NCI-H510A treated with DMSO at 0.1 percent for 48 hours (cell line): ENCODE results near the gene ANKRD6.

Experiments
- DNase-seq: peaks from one replicate; lab custom pipeline; 2025; lab: John Stamatoyannopoulos, UW

The ANKRD6 gene

GRCh38 chr6:89564752-89565427 is 131.9 kb downstream of the ANKRD6 start:
- DNase-seq, result no peak

GRCh38 chr6:89566008-89566800 is 133.3 kb downstream of the ANKRD6 start:
- DNase-seq, result no peak

DNA sequence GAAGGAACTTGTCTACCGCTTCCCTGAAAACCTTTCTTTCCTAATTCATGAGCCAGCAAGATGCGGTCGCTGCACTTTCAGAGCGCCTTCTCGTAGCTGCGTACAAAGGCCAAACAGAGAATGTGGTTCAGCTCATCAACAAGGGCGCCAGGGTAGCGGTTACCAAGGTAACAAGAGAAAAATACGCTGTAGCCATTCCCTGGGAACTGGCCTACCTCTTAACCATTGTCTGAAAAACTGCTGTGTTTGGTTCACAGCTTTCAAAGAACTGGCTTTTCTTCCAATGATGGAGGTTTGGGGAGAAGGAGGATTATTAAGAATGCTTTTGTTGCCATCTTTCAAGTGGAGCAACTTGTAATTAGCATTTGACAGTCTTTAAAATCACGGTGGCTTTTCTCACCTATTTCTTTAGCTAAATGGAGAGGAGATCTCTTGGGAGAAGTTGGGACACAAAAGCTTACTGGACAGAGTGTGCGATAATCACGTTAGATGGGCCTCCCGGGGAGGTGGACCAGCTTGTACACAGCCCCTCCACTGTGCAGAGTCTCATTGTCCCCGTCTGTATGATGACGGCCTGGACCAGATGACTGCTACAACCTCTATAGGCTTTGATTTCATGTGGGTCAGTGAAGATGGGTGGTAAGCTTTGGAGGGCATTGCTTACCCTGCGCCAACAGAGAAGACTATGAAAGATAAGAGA is 134.1 kb downstream of the ANKRD6 start:
- DNase-seq, result no peak

GRCh38 chr6:89567630-89568390 is 134.9 kb downstream of the ANKRD6 start:
- no peak for DNase-seq

DNA sequence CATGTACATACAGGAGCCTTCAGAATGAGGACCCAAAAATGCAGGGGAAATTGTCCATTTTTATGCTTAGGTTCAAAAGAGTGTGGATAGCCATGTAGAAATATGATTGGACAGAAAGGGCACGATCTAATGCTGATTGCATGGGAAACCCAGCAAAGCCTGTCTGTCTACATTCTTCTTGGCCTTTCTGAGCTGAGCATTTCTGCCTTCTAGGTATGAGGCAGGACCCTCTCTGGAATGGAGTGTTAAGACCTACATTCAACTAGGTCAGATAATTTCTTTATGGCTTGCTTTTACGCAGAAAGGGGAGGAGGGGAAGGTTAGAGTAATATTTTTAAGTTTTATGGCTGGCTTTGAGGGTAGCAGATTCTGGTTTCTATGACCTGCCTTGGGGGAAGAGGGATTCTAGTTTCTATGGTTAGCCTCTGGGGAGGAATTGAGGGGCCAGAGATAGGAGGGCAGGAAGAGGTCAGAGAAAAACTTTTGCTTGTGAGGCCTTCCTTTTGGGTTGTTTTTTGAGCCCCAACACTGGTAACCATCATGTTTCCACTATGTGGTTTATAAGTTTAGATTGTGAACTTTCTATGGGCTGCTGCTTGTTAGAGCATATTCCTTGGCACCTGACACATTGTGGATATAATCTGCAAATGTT is 142.1 kb downstream of the ANKRD6 start:
- DNase-seq, result no peak

GRCh38 chr6:89575562-89575960 is 142.6 kb downstream of the ANKRD6 start:
- DNase-seq, result no peak

GRCh38 chr6:89580997-89581666 is 148.2 kb downstream of the ANKRD6 start:
- peak; percentile 29 for DNase-seq

- peak; percentile 41 for DNase-seq
Measured at GRCh38 chr6:89581689-89582088, 148.7 kb downstream of the ANKRD6 start.

DNA sequence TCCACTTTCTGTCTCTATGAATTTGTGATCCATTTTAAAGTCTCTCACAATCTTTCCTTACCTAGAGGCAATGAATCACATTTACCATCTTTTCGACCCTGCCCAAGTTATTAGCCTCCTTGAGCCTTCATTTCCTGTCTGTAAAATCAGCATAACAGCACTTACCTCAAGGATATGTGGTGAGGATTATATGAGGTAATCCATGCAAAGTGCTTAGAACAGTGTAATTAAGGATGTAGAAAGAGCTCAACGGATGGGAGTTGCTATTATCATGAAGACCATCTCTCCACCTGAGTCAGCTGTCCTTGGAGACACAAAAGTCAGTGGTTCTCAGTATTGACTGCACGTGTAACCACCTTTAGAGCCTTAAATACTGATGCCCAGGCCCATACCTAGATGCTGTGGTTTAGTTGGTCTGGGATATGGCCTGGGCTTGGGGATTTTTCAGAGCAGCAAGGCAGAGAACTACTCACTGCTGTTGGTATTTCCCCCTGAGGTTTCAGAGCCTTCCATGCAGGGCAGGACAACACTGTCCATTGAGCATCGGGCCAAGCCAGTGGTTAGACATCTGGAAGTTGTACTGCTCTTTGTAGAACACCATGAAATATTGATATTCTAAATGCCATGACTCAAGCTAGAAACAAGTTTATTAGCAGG is 149.8 kb downstream of the ANKRD6 start:
- DNase-seq, result peak; percentile 7

- no peak for DNase-seq
Measured at GRCh38 chr6:89583559-89583958, 150.6 kb downstream of the ANKRD6 start.

GRCh38 chr6:89584539-89584938 is 151.6 kb downstream of the ANKRD6 start:
- no peak for DNase-seq

GRCh38 chr6:89585154-89585553 is 152.2 kb downstream of the ANKRD6 start:
- no peak for DNase-seq

DNA sequence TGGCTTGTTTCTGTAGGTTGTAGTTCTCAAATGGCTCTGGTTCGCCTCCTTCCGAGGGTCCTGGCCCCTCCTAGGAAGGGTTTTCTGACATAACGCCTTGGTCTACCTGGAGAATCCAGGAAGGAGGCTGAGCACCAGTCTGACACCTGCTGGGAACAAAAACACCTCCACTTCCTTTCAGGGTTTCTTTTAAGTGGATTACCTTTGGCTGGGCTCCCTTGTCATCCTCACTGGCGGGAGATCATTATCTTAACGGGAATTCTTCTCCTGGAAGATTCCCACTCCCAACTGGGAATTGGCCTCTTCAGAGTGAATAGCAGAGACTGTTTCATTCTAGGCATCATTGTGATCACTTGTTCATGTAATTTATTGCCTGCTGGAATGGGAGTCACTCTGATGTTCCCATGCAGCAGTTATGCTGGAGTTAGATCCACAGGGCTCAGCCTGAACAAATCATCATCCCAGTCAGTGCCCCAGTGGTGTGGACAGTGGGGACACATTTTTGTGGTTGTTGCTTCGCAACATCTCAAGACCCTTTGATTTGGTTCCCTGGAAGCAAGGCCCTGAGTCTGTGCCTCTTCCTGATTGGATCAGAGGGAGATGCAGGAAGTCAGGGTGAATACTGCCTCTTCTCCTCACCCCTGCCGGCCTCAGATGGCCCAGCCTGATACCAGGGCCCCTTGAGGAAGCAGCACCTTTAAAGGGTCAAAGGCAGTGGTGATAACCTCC is 156.5 kb downstream of the ANKRD6 start:
- no peak for DNase-seq

- DNase-seq, result no peak
Measured at GRCh38 chr6:89590133-89590532, 157.2 kb downstream of the ANKRD6 start.

DNA sequence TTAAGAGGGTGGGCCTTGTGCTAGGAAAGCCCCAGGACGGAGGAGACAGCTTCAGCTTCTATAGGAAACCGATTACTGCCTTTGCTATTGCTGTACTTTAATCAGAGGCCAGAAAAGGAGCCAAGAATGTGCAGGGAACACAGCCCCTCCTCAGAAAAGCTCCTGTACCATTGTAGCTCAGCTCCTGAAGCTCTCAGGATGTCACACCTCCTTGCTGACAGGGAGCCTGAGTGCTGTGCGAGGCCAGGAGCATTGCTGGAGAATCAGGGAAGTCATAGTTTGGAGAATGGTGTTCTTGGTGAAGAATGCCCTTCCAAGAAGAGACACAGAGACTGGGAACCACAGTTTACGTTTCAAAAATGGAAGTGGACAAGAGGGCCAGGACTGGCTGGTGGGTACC is 158.8 kb downstream of the ANKRD6 start:
- DNase-seq, result no peak

GRCh38 chr6:89596056-89596455 is 163.1 kb downstream of the ANKRD6 start:
- no peak for DNase-seq

DNA sequence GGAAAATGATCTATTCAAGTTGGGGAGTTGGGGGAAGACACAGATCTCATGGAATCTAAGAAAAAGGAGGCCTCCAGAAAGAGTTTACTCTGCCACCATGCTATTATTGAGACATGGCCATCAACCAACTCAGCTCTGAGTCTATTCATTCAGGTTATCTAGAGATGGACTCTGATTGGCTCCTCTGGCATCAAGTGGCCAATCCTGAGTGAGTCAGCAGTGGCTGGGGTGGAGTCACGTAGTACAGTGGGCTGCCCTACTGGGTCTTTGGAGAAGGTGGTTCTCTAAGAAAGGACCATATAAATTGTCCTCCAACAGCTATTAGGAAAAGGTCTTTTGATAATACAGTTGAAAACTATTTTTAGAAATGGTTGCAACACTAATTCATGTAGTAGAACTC is 163.5 kb downstream of the ANKRD6 start:
- no peak for DNase-seq

DNA sequence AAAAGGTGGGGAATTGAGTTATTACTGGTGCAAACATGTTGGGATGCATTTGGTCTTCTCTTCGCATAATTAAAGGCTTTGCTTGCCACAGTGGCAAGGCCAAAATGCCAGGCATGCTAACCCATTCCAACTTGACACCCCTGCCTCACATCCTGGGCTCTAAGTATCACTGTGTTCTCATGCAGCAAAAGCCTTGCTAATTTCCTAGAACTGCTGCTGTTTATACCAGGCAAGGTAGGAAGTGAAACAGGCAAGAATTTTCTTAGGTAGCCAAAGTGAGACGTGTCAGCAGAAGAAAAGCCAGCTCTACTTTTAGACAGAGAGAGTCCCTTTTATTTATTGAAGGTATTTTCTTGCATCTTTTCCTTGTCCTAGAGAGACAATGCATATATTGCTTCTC is 164.4 kb downstream of the ANKRD6 start:
- no peak for DNase-seq

- DNase-seq, result peak; percentile 29
Measured at GRCh38 chr6:89597988-89598387, 165.0 kb downstream of the ANKRD6 start.

DNA sequence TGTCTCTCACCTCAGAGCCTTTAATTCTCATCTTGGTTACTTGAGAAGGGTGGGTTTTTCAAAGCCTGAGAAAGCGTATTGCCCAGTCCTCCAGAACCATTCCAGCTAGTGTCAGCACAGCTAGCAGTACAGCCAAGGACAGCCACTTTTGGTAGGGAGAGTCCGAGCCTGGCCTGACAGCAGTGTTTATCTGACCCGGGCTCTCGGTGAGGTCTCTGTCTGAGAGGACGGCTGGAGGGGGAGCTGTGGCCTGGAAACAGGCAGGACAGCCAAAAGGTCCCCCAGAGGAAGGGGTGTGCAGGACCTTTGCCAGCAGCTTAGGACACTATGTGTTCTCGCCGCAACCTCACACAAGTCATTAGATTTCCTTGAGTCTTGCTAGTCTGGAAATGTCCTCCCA is 166.8 kb downstream of the ANKRD6 start:
- DNase-seq, result no peak
